Kidney epithelial cell (primary cell): ENCODE measurements around the gene HLA-DOA. TPM values are rescaled to one million over a fixed set of nuclear protein-coding genes. Genes with fewer than 3 reads are reported as not detected.

ENCODE experiments used
- DNase-seq: peaks from one replicate; pipeline ENCODE4 v3.0.0-alpha.2; 2010; ENCODE audit warnings: low read depth
- H3K27me3 ChIP-seq: 2 replicates; pipeline ENCODE4 v1.6.0; 2011; ENCODE audit warnings: low read length; ENCODE audit not compliant: control insufficient read depth, insufficient read depth
- H3K36me3 ChIP-seq: 2 replicates; pipeline ENCODE4 v1.5.1; 2011; ENCODE audit warnings: low read length; ENCODE audit not compliant: control insufficient read depth, insufficient read depth
- H3K4me3 ChIP-seq: 2 replicates; pipeline ENCODE4 v1.5.1; 2011; ENCODE audit warnings: low read depth, mild to moderate bottlenecking, control low read depth, low read length
- total RNA-seq: library from RNA; depleted of rRNA; stranded (reverse); fragments of >200 nt; gene quantifications from 2 replicates; pipeline ENCODE4 v1.2.3, GENCODE V29; 2015
- TF ChIP-seq, protein P1 (sequence below): IDR thresholded peaks from 2 replicates; pipeline ENCODE4 v1.5.1; 2011; ENCODE audit warnings: mild to moderate bottlenecking, moderate library complexity, low read length, control low read depth, inconsistent platforms; ENCODE audit not compliant: insufficient read depth, poor library complexity, severe bottlenecking

The HLA-DOA gene
- total RNA-seq, 1 donor from 2014 or later, result 0.71 TPM

GRCh38 chr6:33014841-33015634 lies 5.6 kb upstream of the HLA-DOA start:
- TF ChIP-seq, protein P1, sequence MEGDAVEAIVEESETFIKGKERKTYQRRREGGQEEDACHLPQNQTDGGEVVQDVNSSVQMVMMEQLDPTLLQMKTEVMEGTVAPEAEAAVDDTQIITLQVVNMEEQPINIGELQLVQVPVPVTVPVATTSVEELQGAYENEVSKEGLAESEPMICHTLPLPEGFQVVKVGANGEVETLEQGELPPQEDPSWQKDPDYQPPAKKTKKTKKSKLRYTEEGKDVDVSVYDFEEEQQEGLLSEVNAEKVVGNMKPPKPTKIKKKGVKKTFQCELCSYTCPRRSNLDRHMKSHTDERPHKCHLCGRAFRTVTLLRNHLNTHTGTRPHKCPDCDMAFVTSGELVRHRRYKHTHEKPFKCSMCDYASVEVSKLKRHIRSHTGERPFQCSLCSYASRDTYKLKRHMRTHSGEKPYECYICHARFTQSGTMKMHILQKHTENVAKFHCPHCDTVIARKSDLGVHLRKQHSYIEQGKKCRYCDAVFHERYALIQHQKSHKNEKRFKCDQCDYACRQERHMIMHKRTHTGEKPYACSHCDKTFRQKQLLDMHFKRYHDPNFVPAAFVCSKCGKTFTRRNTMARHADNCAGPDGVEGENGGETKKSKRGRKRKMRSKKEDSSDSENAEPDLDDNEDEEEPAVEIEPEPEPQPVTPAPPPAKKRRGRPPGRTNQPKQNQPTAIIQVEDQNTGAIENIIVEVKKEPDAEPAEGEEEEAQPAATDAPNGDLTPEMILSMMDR, result peak; percentile 64
- H3K36me3 ChIP-seq, result no peaks in the 10 kb centered on the region
- no peak overlapping the region for H3K4me3 ChIP-seq
- peaks cover 12% of the 10 kb centered on the region for H3K27me3 ChIP-seq
- peak; percentile 44 for DNase-seq

- H3K4me3 ChIP-seq, result no peak overlapping the region
- TF ChIP-seq, protein P1, result no peak
- no peaks in the 10 kb centered on the region for H3K36me3 ChIP-seq
- peaks cover 23% of the 10 kb centered on the region for H3K27me3 ChIP-seq
- DNase-seq, result no peak
Observed at GRCh38 chr6:33013608-33014007, 4.2 kb upstream of the HLA-DOA start.

GRCh38 chr6:33010356-33010755 lies 965 bp upstream of the HLA-DOA start:
- no peak for DNase-seq
- TF ChIP-seq, protein P1, result no peak
- Histone ChIP-seq H3K36me3 (no peaks in the 10 kb centered on the region), H3K27me3 (peaks cover 32% of the 10 kb centered on the region), H3K4me3 (no peak overlapping the region)

DNA sequence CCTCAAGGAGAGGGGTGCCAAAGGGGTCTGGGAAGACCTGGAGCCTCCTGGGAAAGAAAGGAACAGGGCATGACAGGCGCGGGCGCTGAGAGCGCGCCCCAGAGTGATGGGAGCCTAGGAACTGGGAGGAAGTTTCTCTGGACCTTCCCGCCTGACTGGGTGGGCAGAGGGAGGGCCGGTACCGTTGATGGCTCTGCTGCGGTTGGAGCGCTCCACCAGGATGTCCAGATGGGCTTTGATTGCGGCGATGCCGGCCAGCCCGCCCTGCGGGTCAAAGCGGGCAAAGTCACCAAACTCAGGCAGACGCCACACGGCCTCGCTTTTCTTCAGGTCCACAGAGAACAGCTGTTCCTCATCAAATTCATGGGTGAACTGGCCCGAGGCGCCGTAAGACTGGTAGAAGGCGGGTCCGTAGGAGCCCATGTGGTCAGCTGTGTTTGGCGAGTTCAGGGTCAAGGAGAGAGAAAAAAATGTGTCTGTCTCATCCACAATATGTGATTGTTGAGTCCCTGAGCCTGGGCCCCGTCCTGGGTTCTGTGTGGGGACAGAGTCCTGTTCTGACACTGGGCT lies 1.5 kb downstream of the HLA-DOA start:
- H3K27me3 ChIP-seq, result peaks cover 34% of the 10 kb centered on the region
- TF ChIP-seq, protein P1, result no peak
- H3K36me3 ChIP-seq, result no peaks in the 10 kb centered on the region
- DNase-seq, result no peak
- no peak overlapping the region for H3K4me3 ChIP-seq

- Histone ChIP-seq H3K4me3 (no peak overlapping the region), H3K27me3 (peaks cover 34% of the 10 kb centered on the region), H3K36me3 (no peaks in the 10 kb centered on the region)
- DNase-seq, result no peak
- TF ChIP-seq, protein P1, result no peak
Observed at GRCh38 chr6:33004940-33005339, 4.5 kb downstream of the HLA-DOA start.
